Measurements from ENCODE around the gene YAP1.

Gene YAP1

DNA sequence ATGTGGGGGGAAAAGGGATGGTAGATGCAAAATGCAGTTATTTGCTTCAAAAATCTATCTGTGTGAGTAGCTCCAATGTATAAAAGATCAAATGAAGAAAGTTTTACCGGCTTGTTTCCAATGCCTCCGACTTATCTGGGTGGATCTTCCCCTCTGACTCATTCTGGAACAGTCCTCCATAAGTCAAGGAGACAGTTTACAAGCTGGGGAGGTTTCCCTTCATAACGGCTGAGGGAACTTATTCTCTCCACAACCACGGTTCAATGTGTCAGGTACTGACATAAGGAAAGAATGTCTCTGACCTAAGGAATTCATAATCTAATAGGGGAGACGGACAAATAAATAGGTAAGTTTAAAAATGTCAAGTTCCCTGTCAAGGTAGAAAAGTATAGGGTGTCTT lies 157.4 kb downstream of the YAP1 start:
- FAIRE-seq: no peak
- DNase-seq (ENCODE audit: extremely low spot score, insufficient read length, low read depth): no peak

DNA sequence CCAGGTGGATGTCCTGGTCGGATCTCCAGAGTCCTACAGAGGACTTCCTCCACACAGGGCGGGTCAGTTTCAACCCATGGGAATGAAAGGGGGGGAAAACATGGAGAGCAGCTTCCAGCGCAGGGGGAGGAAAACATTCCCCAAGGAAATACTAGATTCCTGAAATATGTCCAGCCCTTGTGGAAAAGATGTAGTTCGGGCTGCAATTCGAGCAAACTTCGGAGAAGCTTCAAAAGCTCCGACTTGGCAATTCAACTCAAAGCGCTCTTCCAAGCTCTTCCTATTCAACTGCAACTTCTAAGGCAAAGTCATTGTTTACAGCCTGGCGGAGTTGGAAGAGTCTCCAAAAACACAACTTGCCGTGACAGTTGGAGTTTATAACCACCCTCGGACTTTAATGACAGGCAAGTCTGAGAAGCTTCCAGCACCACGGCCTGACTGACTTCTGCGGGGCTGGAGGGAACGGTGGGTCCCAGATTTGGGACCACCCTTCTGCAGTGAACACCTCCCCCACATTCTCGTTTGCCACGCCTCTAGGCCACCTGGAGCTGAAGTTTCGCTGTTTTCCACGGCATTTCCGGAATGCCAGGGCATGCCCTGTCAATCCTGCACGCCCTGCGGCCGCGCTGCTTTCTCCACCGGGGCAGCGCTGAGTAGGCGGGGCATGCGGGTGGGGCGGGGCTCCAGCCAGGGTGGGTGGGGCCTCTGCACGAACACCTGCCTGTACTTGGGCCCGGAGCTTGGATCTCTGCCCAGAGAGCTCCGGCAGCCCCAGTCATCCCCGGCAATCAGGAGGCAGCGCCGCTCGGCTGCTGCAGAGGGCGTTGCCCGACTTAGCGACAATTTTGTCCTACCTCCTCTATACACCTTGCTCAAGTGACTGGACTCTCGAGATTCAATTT lies 158.1 kb downstream of the YAP1 start:
- DNase-seq (ENCODE audit: extremely low spot score, insufficient read length, low read depth): peak; percentile 85
- no peak for FAIRE-seq

DNA sequence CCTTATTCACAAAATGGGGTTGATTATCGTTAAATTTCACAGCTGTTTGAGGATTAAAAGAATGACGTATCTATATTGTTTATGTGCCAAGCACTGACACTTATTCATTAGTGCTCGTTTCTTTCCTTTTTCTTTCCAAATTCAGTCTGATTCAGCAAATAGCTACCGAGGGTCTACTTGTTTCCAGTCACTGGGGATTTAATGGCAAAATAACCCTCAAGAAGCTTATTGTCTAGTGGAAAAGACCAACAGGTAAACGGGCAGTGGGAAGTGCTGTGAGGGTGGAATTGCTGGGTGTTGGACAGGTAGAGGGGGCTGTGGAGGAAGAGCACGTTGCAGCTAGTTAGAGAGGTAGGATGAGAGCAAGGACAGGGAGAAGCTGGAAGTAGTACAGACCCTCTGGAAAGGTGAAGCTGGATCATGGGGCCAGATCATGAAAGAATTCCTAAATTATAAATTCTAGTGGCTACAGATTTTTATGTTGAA lies 158.8 kb downstream of the YAP1 start:
- FAIRE-seq (no peak), DNase-seq (ENCODE audit: extremely low spot score, insufficient read length, low read depth) (no peak)

- DNase-seq (ENCODE audit: extremely low spot score, insufficient read length, low read depth) (no peak), FAIRE-seq (no peak)
These were observed 159.7 kb downstream of the YAP1 start for GRCh38 chr11:102269927-102270326.

- FAIRE-seq (no peak), DNase-seq (ENCODE audit: extremely low spot score, insufficient read length, low read depth) (no peak)
These were observed 162.0 kb downstream of the YAP1 start for GRCh38 chr11:102272047-102272824.

DNA sequence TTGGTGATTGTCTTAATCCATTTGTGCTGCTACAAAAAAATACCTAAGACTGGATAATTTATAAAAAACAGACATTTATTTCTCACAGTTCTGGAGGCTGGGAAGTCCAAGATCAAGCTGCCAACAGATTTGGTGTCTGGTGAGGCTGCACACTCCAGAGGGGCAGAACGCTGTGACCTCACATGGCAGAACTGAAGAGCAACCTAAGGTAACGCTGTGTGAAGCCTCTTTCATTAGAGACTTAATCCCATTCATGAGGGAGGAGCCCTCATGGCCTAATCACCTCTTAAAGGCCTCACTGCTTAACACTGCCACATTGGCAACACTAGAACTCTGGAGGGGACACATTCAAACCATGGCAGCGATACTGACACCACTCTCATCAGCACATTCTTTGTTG lies 164.4 kb downstream of the YAP1 start:
- FAIRE-seq (no peak), DNase-seq (ENCODE audit: extremely low spot score, insufficient read length, low read depth) (no peak)

DNA sequence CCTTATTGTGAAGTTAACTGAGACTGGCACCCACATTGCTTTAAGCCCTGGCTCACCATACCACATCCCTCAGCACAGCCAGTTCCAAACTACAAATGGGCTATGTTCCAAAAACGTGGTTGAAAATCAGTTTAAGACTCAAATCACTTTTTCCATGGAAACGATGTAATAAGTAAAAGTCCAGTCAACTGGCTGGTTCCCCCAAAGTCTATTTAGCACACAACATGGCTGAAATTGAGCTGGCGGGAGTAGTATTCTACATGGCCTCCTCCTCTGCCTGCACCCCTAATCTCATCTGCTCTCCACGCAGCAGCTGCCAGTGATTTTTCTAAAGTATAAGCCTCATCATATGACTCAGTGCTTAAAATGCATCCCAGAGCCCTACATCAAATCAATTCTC lies 166.1 kb downstream of the YAP1 start:
- FAIRE-seq: no peak
- DNase-seq (ENCODE audit: extremely low spot score, insufficient read length, low read depth): no peak

GRCh38 chr11:102276783-102277182 lies 166.5 kb downstream of the YAP1 start:
- FAIRE-seq (no peak), DNase-seq (ENCODE audit: extremely low spot score, insufficient read length, low read depth) (no peak)

DNA sequence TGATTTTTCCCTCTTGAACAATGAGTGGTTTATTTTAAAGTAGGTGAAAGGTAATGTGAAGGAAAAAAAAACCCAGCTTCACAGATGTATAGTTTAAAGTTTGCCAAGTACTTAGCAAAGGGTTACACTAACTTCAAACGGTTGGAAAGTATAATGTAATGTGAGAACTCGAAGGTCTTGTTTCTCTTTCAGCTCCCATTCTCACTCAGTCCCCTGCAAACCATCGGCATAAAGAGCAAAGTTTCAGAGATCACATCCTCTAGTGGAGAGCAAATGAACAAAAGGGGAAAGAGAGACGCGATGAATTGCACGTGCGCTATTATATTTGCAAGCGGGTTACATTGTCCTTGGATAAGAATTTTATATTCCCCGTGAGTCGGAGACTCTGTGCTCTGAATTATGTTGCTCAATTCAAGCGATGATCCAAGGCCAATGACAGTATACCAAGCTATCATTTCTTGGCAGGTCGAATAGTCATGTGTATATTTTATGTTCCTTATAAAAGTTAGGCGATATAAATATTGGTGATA lies 169.5 kb downstream of the YAP1 start:
- FAIRE-seq (peak; percentile 52), DNase-seq (ENCODE audit: extremely low spot score, insufficient read length, low read depth) (no peak)

- DNase-seq (ENCODE audit: extremely low spot score, insufficient read length, low read depth) (no peak), FAIRE-seq (no peak)
These were observed 170.1 kb downstream of the YAP1 start for GRCh38 chr11:102280245-102280833.
